HG03108 (cell line): ENCODE results near the gene DDX51.
"Not testable (repeated sequence)": the region's sequence is repeated elsewhere in the genome, so short reads cannot be mapped to it uniquely, and the experiment has no call there.

Experiments
- ATAC-seq: cut with Tn5 transposase; IDR thresholded peaks from one replicate; pipeline ENCODE4 v1.9.1; 2021; ENCODE audit warnings: moderate library complexity; ENCODE audit not compliant: unreplicated experiment

The DDX51 gene

GRCh38 chr12:132141976-132142678 is 2.0 kb downstream of the DDX51 start:
- ATAC-seq: no peak

- no peak for ATAC-seq
These were observed 2.9 kb downstream of the DDX51 start for GRCh38 chr12:132140918-132141841.

GRCh38 chr12:132140501-132140900 is 3.6 kb downstream of the DDX51 start:
- ATAC-seq: no peak

- no peak for ATAC-seq
These were observed 4.2 kb downstream of the DDX51 start for GRCh38 chr12:132139912-132140311.

- no peak for ATAC-seq
These were observed 4.9 kb downstream of the DDX51 start for GRCh38 chr12:132138941-132139871.

GRCh38 chr12:132137483-132138125 is 6.5 kb downstream of the DDX51 start:
- ATAC-seq: no peak

GRCh38 chr12:132136226-132136625 is 7.9 kb downstream of the DDX51 start:
- ATAC-seq: not testable (repeated sequence)

GRCh38 chr12:132134653-132135183 is 9.4 kb downstream of the DDX51 start:
- ATAC-seq: not testable (repeated sequence)

- no peak for ATAC-seq
These were observed 10.0 kb downstream of the DDX51 start for GRCh38 chr12:132133952-132134652.

- no peak for ATAC-seq
These were observed 11.3 kb downstream of the DDX51 start for GRCh38 chr12:132132609-132133430.

GRCh38 chr12:132131952-132132351 is 12.2 kb downstream of the DDX51 start:
- ATAC-seq: no peak

- ATAC-seq: no peak
These were observed 12.9 kb downstream of the DDX51 start for GRCh38 chr12:132131229-132131628.

- no peak for ATAC-seq
These were observed 13.4 kb downstream of the DDX51 start for GRCh38 chr12:132130690-132131089.

- no peak for ATAC-seq
These were observed 15.1 kb downstream of the DDX51 start for GRCh38 chr12:132129007-132129406.

- ATAC-seq: no peak
These were observed 17.1 kb downstream of the DDX51 start for GRCh38 chr12:132127041-132127440.

GRCh38 chr12:132125736-132126135 is 18.4 kb downstream of the DDX51 start:
- no peak for ATAC-seq

GRCh38 chr12:132124766-132125425 is 19.2 kb downstream of the DDX51 start:
- ATAC-seq: no peak
